ENCODE data around the gene APEH.

GRCh38 chr3:49713336-49714105, 39.4 kb downstream of the APEH start:
- TF ChIP-seq POLR2A (IDR thresholded peaks at IDR 0.05) (no peak), CTCF (IDR thresholded peaks at IDR 0.05) (no peak), POLR2AphosphoS5 (IDR thresholded peaks at IDR 0.05) (no peak), EP300 (IDR thresholded peaks at IDR 0.05) (no peak)

Measured in upper lobe of left lung (tissue), 4 donors.